ENCODE data around the gene KCNJ1.

DNA sequence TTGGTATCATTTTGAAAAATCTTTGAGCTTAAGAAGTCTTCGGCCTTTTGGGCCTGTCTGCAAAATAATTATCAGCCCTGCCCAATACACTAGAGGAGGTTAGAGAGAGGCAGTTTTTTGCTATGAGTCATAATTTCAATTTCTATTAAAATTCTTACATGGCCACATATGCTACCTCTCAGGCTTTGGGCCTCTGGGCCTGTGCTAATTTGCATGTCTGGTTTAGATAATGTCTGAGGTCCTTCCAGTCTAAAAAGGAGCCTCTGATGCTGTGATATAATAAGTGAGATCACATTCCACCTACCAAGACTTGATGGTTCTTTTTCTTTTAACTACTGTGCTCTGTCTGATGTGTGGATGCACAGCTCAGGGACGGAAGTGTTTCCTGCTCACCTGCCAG is 70.8 kb downstream of the KCNJ1 start:
- no peak for TF ChIP-seq POLR2AphosphoS5 (IDR thresholded peaks at IDR 0.05; ENCODE audit: low read depth)
- TF ChIP-seq, protein P1, sequence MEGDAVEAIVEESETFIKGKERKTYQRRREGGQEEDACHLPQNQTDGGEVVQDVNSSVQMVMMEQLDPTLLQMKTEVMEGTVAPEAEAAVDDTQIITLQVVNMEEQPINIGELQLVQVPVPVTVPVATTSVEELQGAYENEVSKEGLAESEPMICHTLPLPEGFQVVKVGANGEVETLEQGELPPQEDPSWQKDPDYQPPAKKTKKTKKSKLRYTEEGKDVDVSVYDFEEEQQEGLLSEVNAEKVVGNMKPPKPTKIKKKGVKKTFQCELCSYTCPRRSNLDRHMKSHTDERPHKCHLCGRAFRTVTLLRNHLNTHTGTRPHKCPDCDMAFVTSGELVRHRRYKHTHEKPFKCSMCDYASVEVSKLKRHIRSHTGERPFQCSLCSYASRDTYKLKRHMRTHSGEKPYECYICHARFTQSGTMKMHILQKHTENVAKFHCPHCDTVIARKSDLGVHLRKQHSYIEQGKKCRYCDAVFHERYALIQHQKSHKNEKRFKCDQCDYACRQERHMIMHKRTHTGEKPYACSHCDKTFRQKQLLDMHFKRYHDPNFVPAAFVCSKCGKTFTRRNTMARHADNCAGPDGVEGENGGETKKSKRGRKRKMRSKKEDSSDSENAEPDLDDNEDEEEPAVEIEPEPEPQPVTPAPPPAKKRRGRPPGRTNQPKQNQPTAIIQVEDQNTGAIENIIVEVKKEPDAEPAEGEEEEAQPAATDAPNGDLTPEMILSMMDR (conservative IDR thresholded peaks at IDR 0.05; ENCODE audit: low read depth in 2 of 2), result no peak
- no peak for TF ChIP-seq EZH2 (IDR thresholded peaks at IDR 0.05; ENCODE audit: low read depth, unreplicated experiment)
- TF ChIP-seq CREB1 (CRISPR knock-in tag; IDR thresholded peaks at IDR 0.05; ENCODE audit: low read depth), result no peak
- TF ChIP-seq JUNB (IDR thresholded peaks at IDR 0.05; ENCODE audit: unreplicated experiment), result no peak
- TF ChIP-seq, protein P2, sequence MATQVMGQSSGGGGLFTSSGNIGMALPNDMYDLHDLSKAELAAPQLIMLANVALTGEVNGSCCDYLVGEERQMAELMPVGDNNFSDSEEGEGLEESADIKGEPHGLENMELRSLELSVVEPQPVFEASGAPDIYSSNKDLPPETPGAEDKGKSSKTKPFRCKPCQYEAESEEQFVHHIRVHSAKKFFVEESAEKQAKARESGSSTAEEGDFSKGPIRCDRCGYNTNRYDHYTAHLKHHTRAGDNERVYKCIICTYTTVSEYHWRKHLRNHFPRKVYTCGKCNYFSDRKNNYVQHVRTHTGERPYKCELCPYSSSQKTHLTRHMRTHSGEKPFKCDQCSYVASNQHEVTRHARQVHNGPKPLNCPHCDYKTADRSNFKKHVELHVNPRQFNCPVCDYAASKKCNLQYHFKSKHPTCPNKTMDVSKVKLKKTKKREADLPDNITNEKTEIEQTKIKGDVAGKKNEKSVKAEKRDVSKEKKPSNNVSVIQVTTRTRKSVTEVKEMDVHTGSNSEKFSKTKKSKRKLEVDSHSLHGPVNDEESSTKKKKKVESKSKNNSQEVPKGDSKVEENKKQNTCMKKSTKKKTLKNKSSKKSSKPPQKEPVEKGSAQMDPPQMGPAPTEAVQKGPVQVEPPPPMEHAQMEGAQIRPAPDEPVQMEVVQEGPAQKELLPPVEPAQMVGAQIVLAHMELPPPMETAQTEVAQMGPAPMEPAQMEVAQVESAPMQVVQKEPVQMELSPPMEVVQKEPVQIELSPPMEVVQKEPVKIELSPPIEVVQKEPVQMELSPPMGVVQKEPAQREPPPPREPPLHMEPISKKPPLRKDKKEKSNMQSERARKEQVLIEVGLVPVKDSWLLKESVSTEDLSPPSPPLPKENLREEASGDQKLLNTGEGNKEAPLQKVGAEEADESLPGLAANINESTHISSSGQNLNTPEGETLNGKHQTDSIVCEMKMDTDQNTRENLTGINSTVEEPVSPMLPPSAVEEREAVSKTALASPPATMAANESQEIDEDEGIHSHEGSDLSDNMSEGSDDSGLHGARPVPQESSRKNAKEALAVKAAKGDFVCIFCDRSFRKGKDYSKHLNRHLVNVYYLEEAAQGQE (IDR thresholded peaks at IDR 0.05; ENCODE audit: unreplicated experiment), result no peak
- no peak for TF ChIP-seq ZNF331 (CRISPR knock-in tag; IDR thresholded peaks at IDR 0.05; ENCODE audit: low read depth)
- TF ChIP-seq, protein P3, sequence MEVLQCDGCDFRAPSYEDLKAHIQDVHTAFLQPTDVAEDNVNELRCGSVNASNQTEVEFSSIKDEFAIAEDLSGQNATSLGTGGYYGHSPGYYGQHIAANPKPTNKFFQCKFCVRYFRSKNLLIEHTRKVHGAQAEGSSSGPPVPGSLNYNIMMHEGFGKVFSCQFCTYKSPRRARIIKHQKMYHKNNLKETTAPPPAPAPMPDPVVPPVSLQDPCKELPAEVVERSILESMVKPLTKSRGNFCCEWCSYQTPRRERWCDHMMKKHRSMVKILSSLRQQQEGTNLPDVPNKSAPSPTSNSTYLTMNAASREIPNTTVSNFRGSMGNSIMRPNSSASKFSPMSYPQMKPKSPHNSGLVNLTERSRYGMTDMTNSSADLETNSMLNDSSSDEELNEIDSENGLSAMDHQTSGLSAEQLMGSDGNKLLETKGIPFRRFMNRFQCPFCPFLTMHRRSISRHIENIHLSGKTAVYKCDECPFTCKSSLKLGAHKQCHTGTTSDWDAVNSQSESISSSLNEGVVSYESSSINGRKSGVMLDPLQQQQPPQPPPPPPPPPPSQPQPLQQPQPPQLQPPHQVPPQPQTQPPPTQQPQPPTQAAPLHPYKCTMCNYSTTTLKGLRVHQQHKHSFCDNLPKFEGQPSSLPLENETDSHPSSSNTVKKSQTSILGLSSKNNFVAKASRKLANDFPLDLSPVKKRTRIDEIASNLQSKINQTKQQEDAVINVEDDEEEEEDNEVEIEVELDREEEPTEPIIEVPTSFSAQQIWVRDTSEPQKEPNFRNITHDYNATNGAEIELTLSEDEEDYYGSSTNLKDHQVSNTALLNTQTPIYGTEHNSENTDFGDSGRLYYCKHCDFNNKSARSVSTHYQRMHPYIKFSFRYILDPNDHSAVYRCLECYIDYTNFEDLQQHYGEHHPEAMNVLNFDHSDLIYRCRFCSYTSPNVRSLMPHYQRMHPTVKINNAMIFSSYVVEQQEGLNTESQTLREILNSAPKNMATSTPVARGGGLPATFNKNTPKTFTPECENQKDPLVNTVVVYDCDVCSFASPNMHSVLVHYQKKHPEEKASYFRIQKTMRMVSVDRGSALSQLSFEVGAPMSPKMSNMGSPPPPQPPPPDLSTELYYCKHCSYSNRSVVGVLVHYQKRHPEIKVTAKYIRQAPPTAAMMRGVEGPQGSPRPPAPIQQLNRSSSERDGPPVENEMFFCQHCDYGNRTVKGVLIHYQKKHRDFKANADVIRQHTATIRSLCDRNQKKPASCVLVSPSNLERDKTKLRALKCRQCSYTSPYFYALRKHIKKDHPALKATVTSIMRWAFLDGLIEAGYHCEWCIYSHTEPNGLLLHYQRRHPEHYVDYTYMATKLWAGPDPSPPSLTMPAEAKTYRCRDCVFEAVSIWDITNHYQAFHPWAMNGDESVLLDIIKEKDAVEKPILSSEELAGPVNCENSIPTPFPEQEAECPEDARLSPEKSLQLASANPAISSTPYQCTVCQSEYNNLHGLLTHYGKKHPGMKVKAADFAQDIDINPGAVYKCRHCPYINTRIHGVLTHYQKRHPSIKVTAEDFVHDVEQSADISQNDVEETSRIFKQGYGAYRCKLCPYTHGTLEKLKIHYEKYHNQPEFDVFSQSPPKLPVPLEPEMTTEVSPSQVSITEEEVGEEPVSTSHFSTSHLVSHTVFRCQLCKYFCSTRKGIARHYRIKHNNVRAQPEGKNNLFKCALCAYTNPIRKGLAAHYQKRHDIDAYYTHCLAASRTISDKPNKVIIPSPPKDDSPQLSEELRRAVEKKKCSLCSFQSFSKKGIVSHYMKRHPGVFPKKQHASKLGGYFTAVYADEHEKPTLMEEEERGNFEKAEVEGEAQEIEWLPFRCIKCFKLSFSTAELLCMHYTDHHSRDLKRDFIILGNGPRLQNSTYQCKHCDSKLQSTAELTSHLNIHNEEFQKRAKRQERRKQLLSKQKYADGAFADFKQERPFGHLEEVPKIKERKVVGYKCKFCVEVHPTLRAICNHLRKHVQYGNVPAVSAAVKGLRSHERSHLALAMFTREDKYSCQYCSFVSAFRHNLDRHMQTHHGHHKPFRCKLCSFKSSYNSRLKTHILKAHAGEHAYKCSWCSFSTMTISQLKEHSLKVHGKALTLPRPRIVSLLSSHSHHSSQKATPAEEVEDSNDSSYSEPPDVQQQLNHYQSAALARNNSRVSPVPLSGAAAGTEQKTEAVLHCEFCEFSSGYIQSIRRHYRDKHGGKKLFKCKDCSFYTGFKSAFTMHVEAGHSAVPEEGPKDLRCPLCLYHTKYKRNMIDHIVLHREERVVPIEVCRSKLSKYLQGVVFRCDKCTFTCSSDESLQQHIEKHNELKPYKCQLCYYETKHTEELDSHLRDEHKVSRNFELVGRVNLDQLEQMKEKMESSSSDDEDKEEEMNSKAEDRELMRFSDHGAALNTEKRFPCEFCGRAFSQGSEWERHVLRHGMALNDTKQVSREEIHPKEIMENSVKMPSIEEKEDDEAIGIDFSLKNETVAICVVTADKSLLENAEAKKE (CRISPR knock-in tag; IDR thresholded peaks at IDR 0.05), result no peak
- TF ChIP-seq EZH2phosphoT487 (IDR thresholded peaks at IDR 0.05; ENCODE audit: unreplicated experiment), result no peak
- TF ChIP-seq STAT1 (IDR thresholded peaks at IDR 0.05; ENCODE audit: unreplicated experiment), result no peak
- no peak for TF ChIP-seq NANOG (IDR thresholded peaks at IDR 0.05; ENCODE audit: borderline replicate concordance)
- TF ChIP-seq ZNF114 (CRISPR knock-in tag; IDR thresholded peaks at IDR 0.05), result no peak

Measured in GM23338 (cell line).